ENCODE measurements around the gene PPP1R15B.

Gene PPP1R15B

DNA sequence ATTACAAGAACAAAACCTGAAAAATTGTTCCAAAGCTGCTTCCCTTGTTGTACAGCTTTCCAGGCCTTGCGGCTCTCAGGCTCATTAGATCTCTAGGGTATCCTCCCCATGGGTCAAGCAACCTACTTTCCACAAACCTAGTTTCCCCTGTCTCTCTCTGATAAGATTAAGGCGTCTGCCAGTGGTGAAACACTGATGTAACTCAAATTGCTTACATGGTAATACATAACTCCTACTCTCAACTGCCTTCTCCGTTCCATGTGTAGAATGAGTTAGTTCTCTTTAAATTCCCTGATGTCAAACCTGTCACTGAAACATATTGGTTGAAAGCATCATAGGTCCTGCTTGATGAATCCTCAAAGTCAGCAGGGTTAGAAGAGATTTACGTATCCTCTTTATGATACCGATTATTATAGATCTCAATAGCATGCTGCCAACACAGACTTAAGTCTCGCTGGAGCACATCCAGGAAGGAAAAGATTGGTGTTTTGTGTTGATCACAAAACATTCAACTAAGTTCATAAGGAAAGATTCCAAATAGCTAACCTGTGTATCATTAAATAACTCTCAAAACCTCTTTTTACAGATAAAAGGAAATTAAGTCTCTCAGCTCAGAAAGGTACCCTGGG is 10.6 kb downstream of the PPP1R15B start:
- DNase-seq: no peak

DNA sequence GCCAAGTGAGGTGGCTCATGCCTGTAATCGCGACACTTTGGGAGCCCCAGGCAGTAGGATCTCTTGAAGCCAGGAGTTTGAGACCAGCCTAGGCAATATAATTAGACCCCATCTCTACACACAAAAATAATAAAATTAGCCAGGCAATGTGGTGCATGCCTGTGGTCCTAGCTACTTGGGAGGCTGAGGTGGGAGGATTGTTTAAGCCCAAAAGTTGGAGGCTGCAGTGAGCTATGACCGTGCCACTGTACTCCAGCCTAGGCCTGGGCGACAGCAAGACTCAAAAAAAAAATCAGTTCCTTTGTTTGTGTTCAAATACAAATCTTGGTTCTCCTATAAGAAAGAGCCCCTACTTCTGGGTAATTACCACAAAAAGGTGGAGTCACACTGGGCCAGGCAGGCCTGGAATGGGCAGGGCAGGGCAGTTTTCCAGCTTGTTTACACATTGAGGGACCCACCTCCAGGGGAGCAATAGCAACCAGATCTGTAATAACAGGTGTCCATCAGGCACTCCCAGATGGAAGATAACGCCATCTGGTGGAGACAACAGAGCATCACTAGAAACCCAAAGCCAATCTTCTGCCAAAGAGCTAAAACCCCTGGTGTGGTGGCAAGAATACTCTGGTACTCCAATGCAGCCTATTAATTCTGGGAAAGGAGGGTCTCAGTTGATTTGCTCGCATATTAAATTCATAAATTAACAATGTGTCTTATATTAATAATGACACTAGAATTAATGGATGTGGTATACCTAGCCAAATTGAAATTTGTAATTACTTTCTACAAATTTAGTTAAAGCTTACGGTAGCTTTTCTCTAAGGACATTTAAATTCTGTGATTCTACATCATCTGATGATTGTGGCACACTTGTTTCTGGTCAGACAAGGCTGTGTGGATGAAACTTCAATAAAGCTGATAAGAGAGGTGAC is 13.2 kb downstream of the PPP1R15B start:
- DNase-seq: peak in 1 of 2 donors; percentile 30

- no peak for DNase-seq
Measured at GRCh38 chr1:204396015-204396583, 15.5 kb downstream of the PPP1R15B start.

GRCh38 chr1:204391629-204392028 is 20.0 kb downstream of the PPP1R15B start:
- DNase-seq: no peak

DNA sequence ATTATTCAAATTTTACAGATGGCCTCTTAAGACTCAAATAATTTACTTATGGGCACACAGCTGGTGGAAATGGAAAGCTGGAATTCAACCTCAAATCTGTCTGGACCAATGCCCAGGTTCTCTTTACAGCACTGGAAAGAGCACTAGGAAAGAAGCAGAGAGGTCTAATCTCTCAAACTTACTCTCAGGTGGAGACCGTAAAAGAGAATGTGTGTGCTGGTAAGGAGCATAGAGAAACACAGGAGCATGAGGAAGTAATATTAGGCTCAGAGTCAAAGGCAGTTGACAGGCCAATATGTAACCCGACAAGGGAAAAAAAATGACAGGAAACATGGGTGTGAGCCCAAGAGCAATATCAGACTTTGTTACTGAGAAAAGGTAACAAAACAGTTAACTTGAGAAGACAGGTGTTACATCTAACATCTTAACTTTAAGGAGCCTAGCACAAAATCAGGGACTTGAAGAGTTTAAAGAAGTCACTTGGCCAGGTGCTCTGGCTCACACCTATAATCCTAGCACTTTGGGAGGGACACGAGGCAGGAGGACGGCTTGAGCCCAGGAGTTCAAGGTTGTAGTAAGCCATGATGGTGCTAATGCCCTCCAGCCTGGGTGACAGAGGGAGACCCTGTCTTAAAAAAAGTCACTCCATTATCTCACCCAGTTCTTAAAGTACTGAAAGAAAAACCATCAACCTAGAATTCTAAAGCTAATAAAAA is 20.7 kb downstream of the PPP1R15B start:
- DNase-seq: no peak

DNA sequence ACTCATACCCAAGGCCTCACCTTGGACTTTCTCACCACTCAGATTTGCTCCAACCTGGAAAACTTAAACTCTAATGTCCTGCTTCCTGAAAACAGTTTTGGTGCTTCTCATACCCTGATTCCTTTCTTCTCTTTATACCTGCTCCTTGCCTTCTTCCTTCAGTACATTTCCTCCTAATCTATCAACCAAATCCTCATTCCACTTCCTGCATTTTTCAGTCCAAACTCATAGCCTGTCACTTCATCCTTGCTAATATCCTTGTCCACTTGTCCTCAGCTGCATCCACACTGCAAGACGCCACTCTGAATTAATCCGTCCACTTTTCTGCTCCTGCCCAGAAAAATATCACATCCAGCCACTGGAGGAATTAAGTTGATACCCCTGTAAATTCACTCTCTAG is 25.9 kb downstream of the PPP1R15B start:
- DNase-seq: no peak

- no peak for DNase-seq
Measured at GRCh38 chr1:204384636-204385352, 26.8 kb downstream of the PPP1R15B start.

DNA sequence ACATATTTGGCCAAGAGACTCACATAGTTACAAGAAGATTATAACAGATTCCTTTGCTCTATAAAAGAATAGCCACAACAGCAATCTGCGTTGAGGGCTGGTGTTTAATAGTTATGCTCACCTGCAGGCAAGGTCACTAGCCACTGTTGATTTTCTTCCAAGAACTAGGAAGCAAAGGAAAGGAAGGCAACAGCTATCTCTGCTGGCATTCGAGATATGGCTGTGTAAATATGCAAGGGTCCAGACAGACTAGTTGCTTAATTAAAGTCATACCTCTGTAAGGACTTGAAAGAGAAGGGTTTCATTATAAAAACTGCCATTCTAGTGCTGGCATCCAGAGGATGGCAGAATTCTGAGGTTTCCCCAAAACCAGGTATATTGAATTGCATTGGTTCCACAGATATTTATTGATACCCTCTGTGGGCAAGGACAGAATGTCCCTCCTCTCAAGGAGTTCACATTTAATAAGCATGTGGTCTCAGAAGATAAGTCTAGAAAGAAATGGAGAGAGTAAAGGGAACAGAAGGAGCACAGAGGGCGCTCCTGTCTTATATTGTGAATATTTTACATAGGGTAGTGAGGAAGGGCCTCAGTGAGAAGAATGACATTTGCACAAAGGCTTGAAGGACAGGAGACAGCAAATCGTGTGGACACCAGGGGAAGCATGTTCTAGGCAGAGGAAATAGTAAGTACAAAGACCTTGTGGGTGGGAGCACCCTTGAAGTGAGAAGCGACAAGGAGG is 28.3 kb downstream of the PPP1R15B start:
- DNase-seq: no peak

- no peak for DNase-seq
Measured at GRCh38 chr1:204382714-204383083, 28.9 kb downstream of the PPP1R15B start.

DNA sequence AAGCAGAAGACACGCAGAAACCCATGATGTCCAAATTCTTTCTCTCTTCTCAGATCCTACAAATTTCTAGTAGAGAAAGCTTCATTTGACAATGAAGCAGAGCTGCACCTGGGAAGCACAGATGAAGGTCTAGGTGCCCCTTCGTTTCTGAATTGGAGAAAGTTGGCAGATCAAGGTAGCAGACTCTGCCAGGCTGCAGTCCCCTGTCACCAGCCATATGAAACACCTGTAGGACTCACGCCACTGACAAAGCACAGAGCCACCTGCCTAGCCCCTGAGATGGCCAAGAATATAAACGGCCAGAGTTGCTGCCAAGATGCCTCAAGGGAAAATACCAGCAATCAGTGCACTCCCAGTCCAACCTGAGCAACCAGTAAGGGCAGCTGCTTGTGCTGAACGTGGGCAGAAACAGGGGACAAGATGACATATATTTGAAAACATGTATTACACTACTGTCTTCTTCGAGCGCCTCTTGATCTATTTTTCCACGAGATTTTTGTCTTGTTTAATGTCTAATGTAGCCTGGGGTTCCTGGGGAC is 31.3 kb downstream of the PPP1R15B start:
- no peak for DNase-seq

GRCh38 chr1:204377800-204378668 is 33.6 kb downstream of the PPP1R15B start:
- DNase-seq: peak; percentile 28 to 46

DNA sequence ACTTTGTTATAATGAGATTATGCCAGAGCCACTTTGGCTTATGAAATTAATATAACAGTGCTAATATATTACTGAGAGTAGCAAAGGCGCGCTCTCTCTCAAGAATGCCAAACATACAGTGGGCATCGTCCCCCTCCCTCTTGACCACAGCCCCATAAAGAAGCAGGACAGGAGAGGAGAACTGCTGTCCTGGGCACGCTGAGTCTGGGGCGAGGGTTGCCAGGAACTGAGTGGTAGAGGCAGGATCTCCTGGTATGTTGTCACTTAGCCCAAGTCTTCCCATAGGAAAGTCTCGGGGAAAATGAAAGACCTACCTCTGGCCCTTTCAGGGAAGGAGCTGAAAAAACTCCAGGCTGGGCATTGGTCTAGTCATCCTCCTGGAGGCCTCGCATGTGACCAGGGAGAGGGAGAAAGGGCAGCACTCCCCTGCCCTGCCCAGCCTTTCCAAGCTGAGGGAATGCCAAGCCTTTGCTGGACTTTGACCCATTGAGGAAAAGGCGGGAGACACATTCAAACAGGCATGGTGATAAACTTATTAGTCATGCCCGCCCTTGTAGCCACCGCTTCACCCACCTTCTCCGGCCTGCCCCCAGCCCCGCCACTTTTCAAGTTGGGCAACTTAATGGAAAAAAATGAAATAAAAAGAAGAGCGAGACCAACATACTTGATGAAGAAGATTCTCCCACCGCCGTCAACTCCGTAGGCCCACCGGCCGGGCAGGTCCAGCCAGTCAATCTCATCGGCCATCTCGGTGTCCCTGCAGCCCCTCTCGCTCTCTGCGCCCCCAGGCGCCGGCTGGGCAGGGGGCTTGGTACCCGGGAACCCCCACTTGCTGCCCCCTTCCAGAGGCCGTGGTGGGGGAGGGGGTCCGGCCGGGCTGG is 34.5 kb downstream of the PPP1R15B start:
- DNase-seq: no peak

GRCh38 chr1:204376465-204376864 is 35.2 kb downstream of the PPP1R15B start:
- DNase-seq: no peak

- no peak for DNase-seq
Measured at GRCh38 chr1:204373911-204374310, 37.7 kb downstream of the PPP1R15B start.

DNA sequence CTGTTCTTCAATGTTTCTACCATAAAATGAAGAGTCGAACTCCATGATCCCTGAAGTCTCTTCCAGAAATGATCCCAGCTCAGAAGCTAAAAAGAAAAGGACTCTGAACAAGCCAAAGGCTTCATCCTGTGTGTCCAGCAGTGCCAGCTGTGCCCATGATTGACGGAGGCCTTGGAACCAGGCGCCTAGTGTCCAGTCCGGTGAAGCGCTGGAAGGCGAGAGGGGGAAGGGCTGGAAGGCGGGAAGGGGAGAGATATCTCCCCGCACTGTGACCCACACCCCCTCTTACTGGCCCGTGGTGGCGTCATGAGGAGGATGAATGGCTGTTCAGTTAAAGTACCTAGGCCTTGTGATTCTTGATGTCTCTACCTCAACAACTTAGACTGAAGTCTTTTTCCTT is 41.4 kb downstream of the PPP1R15B start:
- no peak for DNase-seq

DNA sequence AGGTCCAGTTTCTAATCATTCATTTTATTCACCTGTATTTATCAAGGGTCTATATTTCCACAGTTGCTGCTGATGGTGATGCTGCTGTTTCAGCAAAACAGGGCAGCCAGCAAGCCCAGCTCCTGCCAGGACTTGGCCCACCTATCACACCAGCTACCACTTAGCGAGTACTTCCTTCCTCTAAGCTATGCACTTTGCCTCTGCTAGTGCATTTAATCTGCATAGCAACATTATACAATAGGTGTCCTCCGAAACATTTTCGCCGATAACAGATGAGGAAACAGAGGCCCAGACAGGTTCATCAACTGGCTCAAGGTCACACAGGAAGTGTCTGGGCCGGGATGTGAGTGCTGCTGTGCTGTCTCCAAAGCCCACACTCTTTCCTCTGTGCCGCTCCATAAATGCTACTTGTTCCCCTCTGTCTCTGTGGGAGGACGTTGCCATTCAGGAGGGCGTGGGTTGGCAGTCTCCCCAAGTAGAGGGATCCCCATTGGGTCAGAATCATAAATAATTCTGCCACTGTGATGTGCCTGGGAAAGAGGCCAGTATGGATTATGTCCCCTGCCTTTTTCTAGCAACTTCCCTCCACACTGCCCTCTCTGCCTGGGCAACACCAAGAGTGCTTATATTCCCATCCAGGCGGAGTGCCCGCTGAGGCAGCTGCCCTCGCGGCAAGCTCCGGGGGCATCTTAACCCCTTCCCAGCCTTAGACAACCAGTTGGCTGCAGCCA is 42.5 kb downstream of the PPP1R15B start:
- no peak for DNase-seq

- no peak for DNase-seq
Measured at GRCh38 chr1:204367956-204368355, 43.7 kb downstream of the PPP1R15B start.

DNA sequence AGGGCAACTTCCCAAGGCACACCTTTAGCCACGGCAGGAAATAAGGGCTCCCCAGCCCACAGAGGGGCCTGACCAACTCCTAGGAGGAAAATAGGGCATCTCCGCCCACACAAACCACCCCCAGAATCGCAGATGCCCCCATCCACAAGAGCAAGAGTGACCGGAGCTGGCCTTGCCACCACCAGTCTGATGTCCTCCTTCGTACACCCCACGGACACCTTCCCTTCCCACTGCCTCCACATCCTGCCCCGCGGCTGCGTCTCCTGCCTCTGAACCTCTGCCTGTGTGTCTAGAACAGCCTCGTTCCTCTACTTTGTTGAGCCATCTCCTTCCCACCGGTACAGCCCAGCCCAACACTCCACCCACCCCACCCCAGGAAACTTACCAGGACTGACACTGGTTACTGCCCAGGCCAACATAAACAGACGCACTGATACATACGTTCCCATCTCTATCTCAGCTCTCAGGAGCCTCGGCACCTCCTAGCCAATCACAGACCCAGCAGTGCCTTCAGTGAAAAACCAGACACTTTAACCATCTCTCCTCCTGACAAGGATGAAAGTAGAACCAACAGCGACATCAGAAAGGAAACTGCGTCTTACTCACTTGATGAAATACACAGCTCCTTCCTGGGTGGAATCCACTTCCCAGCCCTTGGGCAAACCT is 44.3 kb downstream of the PPP1R15B start:
- no peak for DNase-seq
